H1 (cell line): ENCODE results near the gene COL6A3. TPM values are rescaled to one million over a fixed set of nuclear protein-coding genes. Genes with fewer than 3 reads are reported as not detected.

Experiments used
- CTCF ChIA-PET: fragments of 300-600 bp; sonication (Branson Sonifier 250); formaldehyde crosslinking; loops from one replicate; lab custom pipeline; 2021; ENCODE audit not compliant: partially characterized antibody; lab: Charles Lee
- POLR2A ChIA-PET: fragments of 300-600 bp; sonication (Branson Sonifier 250); formaldehyde crosslinking; loops from one replicate; lab custom pipeline; 2021; ENCODE audit warnings: inconsistent platforms; ENCODE audit not compliant: partially characterized antibody; lab: Charles Lee
- DNase-seq, 2 experiments: peaks; one replicate each; pipeline versions ENCODE4 v3.0.0 to v3.0.0-alpha.2; 2010 to 2022; ENCODE audit warnings: low spot score in 2 of 2, low read depth in 1 of 2, mixed read lengths in 1 of 2
- FAIRE-seq: peaks from 2 replicates; lab custom pipeline; 2011; peaks lifted over from hg19 to GRCh38; lab: Jason Lieb, UNC
- H2AFZ ChIP-seq: 2 replicates; pipeline ENCODE4 v1.8.1; 2012; ENCODE audit warnings: low read length, inconsistent platforms
- H2AK5ac ChIP-seq: 2 replicates; pipeline ENCODE4 v1.6.1; 2013; ENCODE audit warnings: low read depth, low read length
- H2BK120ac ChIP-seq: replicated peaks from 2 replicates; pipeline ENCODE3; 2013; ENCODE audit warnings: low read depth, low read length, inconsistent platforms
- H2BK12ac ChIP-seq: 2 replicates; pipeline ENCODE4 v1.6.1; 2013; ENCODE audit warnings: low read depth, low read length
- H2BK15ac ChIP-seq: 2 replicates; pipeline ENCODE4 v1.6.1; 2013; ENCODE audit warnings: low read length
- H2BK20ac ChIP-seq: 2 replicates; pipeline ENCODE4 v1.6.1; 2013; ENCODE audit warnings: low read length
- H2BK5ac ChIP-seq: 2 replicates; pipeline ENCODE4 v1.6.1; 2013; ENCODE audit warnings: low read depth, low read length
- H3K14ac ChIP-seq: 2 replicates; pipeline ENCODE4 v1.6.1; 2013; ENCODE audit warnings: inconsistent platforms; ENCODE audit not compliant: insufficient read length
- H3K18ac ChIP-seq: 2 replicates; pipeline ENCODE4 v1.6.1; 2013; ENCODE audit warnings: low read length; ENCODE audit errors: extremely low read depth
- H3K23ac ChIP-seq: 2 replicates; pipeline ENCODE4 v1.6.1; 2013; ENCODE audit warnings: inconsistent platforms; ENCODE audit not compliant: insufficient read length
- H3K23me2 ChIP-seq: 2 replicates; pipeline ENCODE4 v1.6.1; 2013; ENCODE audit warnings: low read depth, low read length
- H3K27ac ChIP-seq: 2 replicates; pipeline ENCODE4 v1.6.1; 2011; ENCODE audit warnings: low read depth, low read length, inconsistent platforms
- H3K27me3 ChIP-seq, 4 experiments: replicated peaks in 1 of 4; 1 replicate in 1 of 4; 2 replicates in 3 of 4; pipeline versions ENCODE4 v1.6.1 to v1.8.1; 2011 to 2013; ENCODE audit warnings: low read length in 3 of 4, mild to moderate bottlenecking in 3 of 4, inconsistent platforms in 2 of 4, mixed read lengths in 2 of 4, moderate library complexity in 1 of 4; ENCODE audit not compliant: control insufficient read depth in 3 of 4, insufficient read depth in 3 of 4; ENCODE audit errors: extremely low read depth in 1 of 4
- H3K36me3 ChIP-seq, 4 experiments: 2 replicates each; pipeline versions ENCODE4 v1.6.1 to v1.8.1; 2011 to 2013; ENCODE audit warnings: mild to moderate bottlenecking in 4 of 4, low read length in 3 of 4, moderate library complexity in 2 of 4, control low read depth in 1 of 4, inconsistent platforms in 1 of 4; ENCODE audit not compliant: insufficient read depth in 4 of 4, control insufficient read depth in 2 of 4
- H3K4ac ChIP-seq: replicated peaks from 2 replicates; pipeline ENCODE3; 2013; ENCODE audit warnings: low read length, low read depth, mixed read lengths, inconsistent platforms; ENCODE audit not compliant: insufficient read length
- H3K4me1 ChIP-seq, 4 experiments: replicated peaks in 1 of 4; 1 replicate in 1 of 4; 2 replicates in 3 of 4; pipeline versions ENCODE4 v1.6.1 to v1.8.1; 2011 to 2013; ENCODE audit warnings: low read length in 3 of 4, inconsistent platforms in 2 of 4, mixed read lengths in 1 of 4; ENCODE audit not compliant: insufficient read depth in 4 of 4, control insufficient read depth in 3 of 4
- H3K4me2 ChIP-seq, 2 experiments: 2 replicates each; pipeline versions ENCODE4 v1.6.1 to v1.8.1; 2011 to 2013; ENCODE audit warnings: low read depth in 2 of 2, low read length in 2 of 2, control low read depth in 1 of 2, inconsistent platforms in 1 of 2, mild to moderate bottlenecking in 1 of 2; ENCODE audit not compliant: insufficient read depth in 1 of 2
- H3K4me3 ChIP-seq, 4 experiments: fragments of 200-600, 300-600 bp in 1 of 4; sonication (generic), shearing (Covaris generic), sonication (Bioruptor Twin) in 1 of 4; 2 replicates each; pipeline versions ENCODE4 v1.5.1 to v1.8.1; 2011 to 2016; ENCODE audit warnings: low read length in 4 of 4, low read depth in 3 of 4, control low read depth in 2 of 4, inconsistent platforms in 2 of 4, mild to moderate bottlenecking in 2 of 4, mixed read lengths in 1 of 4, moderate library complexity in 1 of 4; ENCODE audit not compliant: insufficient read depth in 2 of 4; ENCODE audit errors: extremely low read depth in 1 of 4
- H3K56ac ChIP-seq: replicated peaks from 2 replicates; pipeline ENCODE3; 2013; ENCODE audit warnings: low read depth, mild to moderate bottlenecking, mixed read lengths, low read length, inconsistent platforms; ENCODE audit not compliant: insufficient read length
- H3K79me1 ChIP-seq: 2 replicates; pipeline ENCODE4 v1.6.1; 2013; ENCODE audit warnings: low read depth, low read length, control low read depth
- H3K79me2 ChIP-seq, 2 experiments: 2 replicates each; pipeline versions ENCODE4 v1.6.1 to v1.8.1; 2012 to 2013; ENCODE audit warnings: low read length in 2 of 2, mild to moderate bottlenecking in 2 of 2, inconsistent platforms in 1 of 2; ENCODE audit not compliant: insufficient read depth in 2 of 2, control insufficient read depth in 1 of 2
- H3K9ac ChIP-seq, 4 experiments: replicated peaks in 1 of 4; 1 replicate in 1 of 4; 2 replicates in 3 of 4; pipeline versions ENCODE4 v1.6.1 to v1.8.1; 2011 to 2013; ENCODE audit warnings: low read depth in 3 of 4, low read length in 3 of 4, control low read depth in 2 of 4, mild to moderate bottlenecking in 2 of 4, moderate library complexity in 2 of 4, inconsistent platforms in 1 of 4; ENCODE audit errors: extremely low read depth in 1 of 4
- H3K9me3 ChIP-seq, 2 experiments: 2 replicates each; pipeline versions ENCODE4 v1.6.1 to v1.8.1; 2012 to 2013; ENCODE audit warnings: mild to moderate bottlenecking in 2 of 2, moderate library complexity in 2 of 2, control low read depth in 1 of 2, inconsistent platforms in 1 of 2, low read depth in 1 of 2, low read length in 1 of 2, mixed read lengths in 1 of 2; ENCODE audit not compliant: insufficient read depth in 2 of 2
- H4K20me1 ChIP-seq, 2 experiments: replicated peaks in 1 of 2; 2 replicates each; pipeline versions ENCODE3 to v1.8.1; 2011 to 2013; ENCODE audit warnings: inconsistent platforms in 2 of 2, low read length in 2 of 2, mild to moderate bottlenecking in 1 of 2; ENCODE audit not compliant: insufficient read depth in 2 of 2, control insufficient read depth in 1 of 2
- H4K5ac ChIP-seq: 2 replicates; pipeline ENCODE4 v1.6.1; 2013; ENCODE audit warnings: low read length, low read depth, mixed read lengths, inconsistent platforms; ENCODE audit not compliant: insufficient read length
- H4K8ac ChIP-seq: 2 replicates; pipeline ENCODE4 v1.8.0; 2013; ENCODE audit warnings: mild to moderate bottlenecking, moderate library complexity, low read length, inconsistent platforms; ENCODE audit not compliant: insufficient read depth; ENCODE audit errors: extremely low read depth
- H4K91ac ChIP-seq: replicated peaks from 2 replicates; pipeline ENCODE3; 2013; ENCODE audit warnings: low read length, mixed read lengths, inconsistent platforms; ENCODE audit not compliant: insufficient read length
- CHD2 ChIP-seq: IDR thresholded peaks from 2 replicates; pipeline ENCODE4 v1.6.1; 2012; ENCODE audit warnings: low read length, improper control_type of control experiment
- CREB1 ChIP-seq: IDR thresholded peaks from 2 replicates; pipeline ENCODE4 v1.6.1; 2012; ENCODE audit warnings: inconsistent platforms
- HDAC2 ChIP-seq, 2 experiments: fragments of 300-600 bp in 1 of 2; sonication (generic) in 1 of 2; IDR thresholded peaks; 2 replicates each; pipeline ENCODE4 v1.6.1; 2011 to 2012; ENCODE audit warnings: low read depth in 2 of 2, low read length in 2 of 2, mild to moderate bottlenecking in 2 of 2, moderate library complexity in 2 of 2, borderline replicate concordance in 1 of 2, inconsistent platforms in 1 of 2
- JUND ChIP-seq: IDR thresholded peaks from 2 replicates; pipeline ENCODE4 v1.6.1; 2011; ENCODE audit warnings: mild to moderate bottlenecking, improper control_type of control experiment, low read length
- KDM4A ChIP-seq: IDR thresholded peaks from one replicate; pipeline ENCODE4 v1.7.1; 2012; ENCODE audit warnings: low read depth, mild to moderate bottlenecking, moderate library complexity, low read length, inconsistent platforms; ENCODE audit not compliant: severe bottlenecking
- MAX ChIP-seq: IDR thresholded peaks from 2 replicates; pipeline ENCODE4 v1.6.1; 2012; ENCODE audit warnings: inconsistent platforms
- NANOG ChIP-seq: IDR thresholded peaks from 2 replicates; pipeline ENCODE4 v1.6.1; 2011; ENCODE audit warnings: low read length, low read depth, mild to moderate bottlenecking, inconsistent platforms; ENCODE audit not compliant: insufficient read depth, poor library complexity, severe bottlenecking
- RAD21 ChIP-seq, 2 experiments: IDR thresholded peaks in 1 of 2; conservative IDR thresholded peaks in 1 of 2; 2 replicates each; pipeline ENCODE4 v1.6.1; 2011; ENCODE audit warnings: low read depth in 2 of 2, low read length in 2 of 2, improper control_type of control experiment in 1 of 2, inconsistent platforms in 1 of 2, mild to moderate bottlenecking in 1 of 2, moderate library complexity in 1 of 2
- SAP30 ChIP-seq: fragments of 300-600 bp; sonication (generic); IDR thresholded peaks from 2 replicates; pipeline ENCODE4 v1.7.1; 2012; ENCODE audit warnings: low read length, moderate library complexity, mild to moderate bottlenecking, inconsistent platforms; ENCODE audit not compliant: insufficient read depth, insufficient replicate concordance
- SIN3A ChIP-seq, 2 experiments: IDR thresholded peaks in 1 of 2; conservative IDR thresholded peaks in 1 of 2; 2 replicates each; pipeline ENCODE4 v1.6.1; 2011 to 2012; ENCODE audit warnings: low read length in 2 of 2, improper control_type of control experiment in 1 of 2, low read depth in 1 of 2, mild to moderate bottlenecking in 1 of 2
- SIX5 ChIP-seq: IDR thresholded peaks from 2 replicates; pipeline ENCODE4 v1.6.1; 2011; ENCODE audit warnings: mild to moderate bottlenecking, low read depth, low read length
- SUZ12 ChIP-seq: fragments of 200-600 bp; sonication (generic); IDR thresholded peaks from 2 replicates; pipeline ENCODE4 v1.6.1; 2012; ENCODE audit warnings: mild to moderate bottlenecking, inconsistent platforms, low read length, moderate library complexity, mixed read lengths
- TAF1 ChIP-seq: IDR thresholded peaks from 2 replicates; pipeline ENCODE4 v1.6.1; 2011; ENCODE audit warnings: mild to moderate bottlenecking, low read depth, low read length
- YY1 ChIP-seq: IDR thresholded peaks from 2 replicates; pipeline ENCODE4 v1.6.1; 2011; ENCODE audit warnings: low read depth, mild to moderate bottlenecking, low read length
- WGBS, 2 experiments: shearing (Covaris generic) in 1 of 2; methylation state at CpG; one replicate each; pipeline versions ENCODE4 v1.1.6 to v1.1.7; 2013 to 2015; ENCODE audit warnings: low lambda C conversion rate in 2 of 2, mixed read lengths in 2 of 2, inconsistent platforms in 1 of 2, low coverage in 1 of 2, missing lambda C conversion rate in 1 of 2; ENCODE audit not compliant: insufficient replicate concordance in 2 of 2, insufficient coverage in 1 of 2, insufficient read length in 1 of 2; ENCODE audit errors: extremely low coverage in 1 of 2, missing lambda C conversion rate in 1 of 2; 5-methylcytosine and 5-hydroxymethylcytosine counted together
- polyA plus RNA-seq, 7 experiments: library from polyadenylated mRNA; depleted of rRNA in 3 of 7; stranded (reverse) in 5 of 7; unstranded in 2 of 7; fragments of >200 nt in 5 of 7; fragments of 200-250 nt in 2 of 7; gene quantifications; 1 replicate in 5 of 7; 2 replicates in 1 of 7; 4 replicates in 1 of 7; pipeline versions ENCODE4 v1.2.1 to v1.2.3, GENCODE V29; 2011 to 2013; ENCODE audit warnings: missing spikeins in 2 of 7, mixed read lengths in 2 of 7
- total RNA-seq: library from RNA; stranded (reverse); fragmentation: NEBNext Ultra II Directional; extraction: Animal tissue kit (Norgen Biotek cat#: 25700); gene quantifications from 2 replicates; pipeline ENCODE4 v1.2.1, GENCODE V29; 2021

The COL6A3 gene
- total and polyA plus RNA-seq, 2 of the 8 experiments (the other 6 are each of a cell fraction or from before 2014, with no cell fraction given): 1.2 to 3.4 TPM

- Histone ChIP-seq H3K23me2 (no peaks in the 10 kb centered on the region), H3K4me1 (no peaks in the 10 kb centered on the region), H3K9me3 (no peaks in the 10 kb centered on the region), H3K79me1 (no peaks in the 10 kb centered on the region), H2AK5ac (no peak overlapping the region), H3K4me3 (no peak overlapping the region), H3K9ac (no peak overlapping the region), H3K27ac (no peak overlapping the region), H3K27me3 (no peaks in the 10 kb centered on the region), H3K79me2 (no peaks in the 10 kb centered on the region), H2BK5ac (no peak overlapping the region), H2AFZ (no peak overlapping the region), H2BK15ac (no peak overlapping the region), H3K56ac (no peak overlapping the region), H2BK120ac (no peak overlapping the region), H4K5ac (no peak overlapping the region), H4K8ac (no peak overlapping the region), H3K36me3 (no peaks in the 10 kb centered on the region), H2BK20ac (no peak overlapping the region), H4K20me1 (no peaks in the 10 kb centered on the region), H4K91ac (no peak overlapping the region), H3K14ac (no peak overlapping the region), H2BK12ac (no peak overlapping the region), H3K4ac (no peak overlapping the region), H3K18ac (no peak overlapping the region), H3K23ac (no peak overlapping the region), H3K4me2 (no peak overlapping the region)
- CTCF ChIA-PET: interaction anchor here (0.7 to 1.3 kb wide), 3 partner anchors 17 to 224 kb away, joined by 3 to 6 read pairs (median 3); no protein-coding TSS in a partner anchor
- POLR2A ChIA-PET: no interaction called here
- FAIRE-seq (no peak), DNase-seq (no peak)
- 84% methylated on average over 3 of the region's 3 CpGs; no CpG with 5 or more reads in 1 of the 2 experiments for WGBS, 2 experiments
- TF ChIP-seq JUND: no peak
- no peak for TF ChIP-seq CHD2
- TF ChIP-seq YY1: no peak
- no peak for TF ChIP-seq SUZ12
- TF ChIP-seq NANOG: no peak
- no peak for TF ChIP-seq SIN3A (conservative IDR thresholded peaks at IDR 0.05 in 1 of 2, IDR thresholded peaks at IDR 0.05 in 1 of 2; ENCODE audit: low read depth in 1 of 2, low read length in 2 of 2)
- no peak for TF ChIP-seq RAD21 (IDR thresholded peaks at IDR 0.05 in 1 of 2, conservative IDR thresholded peaks at IDR 0.05 in 1 of 2; ENCODE audit: low read depth in 2 of 2, low read length in 2 of 2)
- no peak for TF ChIP-seq CREB1
- no peak for TF ChIP-seq KDM4A
- no peak for TF ChIP-seq SAP30
- TF ChIP-seq TAF1: no peak
- no peak for TF ChIP-seq SIX5
- TF ChIP-seq HDAC2 (IDR thresholded peaks at IDR 0.05; ENCODE audit: borderline replicate concordance in 1 of 2, low read depth in 2 of 2, low read length in 2 of 2): no peak
- TF ChIP-seq MAX: no peak
Measured at GRCh38 chr2:237389831-237390230, 24.1 kb downstream of the COL6A3 start.
